ENCODE measurements around the gene CBFA2T3.

The CBFA2T3 gene

DNA sequence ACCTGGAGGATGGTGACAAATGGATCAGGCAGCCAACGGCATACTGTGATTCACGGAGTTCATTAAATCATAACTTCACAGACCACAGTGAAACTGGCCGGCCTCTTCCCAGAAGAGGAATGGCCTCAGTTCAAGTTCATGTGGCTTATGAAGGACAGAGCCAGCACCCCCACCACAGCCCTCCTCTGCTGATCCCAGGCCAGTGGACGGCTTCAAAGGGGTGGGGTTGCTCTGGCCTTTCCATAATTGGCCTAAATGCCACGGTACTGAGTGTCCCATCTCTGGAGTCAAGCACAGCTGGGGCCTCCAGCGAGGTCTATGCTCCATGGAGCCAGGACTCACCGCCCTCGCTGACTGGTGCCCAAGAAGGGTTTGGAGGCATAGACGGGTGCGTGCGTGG is 141.6 kb downstream of the CBFA2T3 start:
- TF ChIP-seq SUZ12 (IDR thresholded peaks at IDR 0.05; ENCODE audit: extremely low read depth, insufficient read depth, insufficient read length) (no peak), YY1 (IDR thresholded peaks at IDR 0.05; ENCODE audit: insufficient read depth, insufficient read length) (no peak), ZNF274 (IDR thresholded peaks at IDR 0.05; ENCODE audit: low read depth, low read length) (no peak)
- H3K9ac ChIP-seq (ENCODE audit: insufficient read length, low read depth) = no peak overlapping the region
- no peak for DNase-seq (ENCODE audit: low read depth, low spot score)
- peaks cover 67% of the 10 kb centered on the region for H3K36me3 ChIP-seq (ENCODE audit: insufficient read depth, insufficient read length, low read length)
- peaks cover 6% of the 10 kb centered on the region for H3K4me1 ChIP-seq (ENCODE audit: insufficient read depth, insufficient read length)
- no peak overlapping the region for H3K4me3 ChIP-seq (ENCODE audit: insufficient read length, low read depth)
- H3K9me3 ChIP-seq (ENCODE audit: insufficient read depth, low read length) = peaks cover 18% of the 10 kb centered on the region; the same call in 1 of the 2 replicates
- H3K27me3 ChIP-seq (ENCODE audit: insufficient read depth, insufficient read length) = no peaks in the 10 kb centered on the region

DNA sequence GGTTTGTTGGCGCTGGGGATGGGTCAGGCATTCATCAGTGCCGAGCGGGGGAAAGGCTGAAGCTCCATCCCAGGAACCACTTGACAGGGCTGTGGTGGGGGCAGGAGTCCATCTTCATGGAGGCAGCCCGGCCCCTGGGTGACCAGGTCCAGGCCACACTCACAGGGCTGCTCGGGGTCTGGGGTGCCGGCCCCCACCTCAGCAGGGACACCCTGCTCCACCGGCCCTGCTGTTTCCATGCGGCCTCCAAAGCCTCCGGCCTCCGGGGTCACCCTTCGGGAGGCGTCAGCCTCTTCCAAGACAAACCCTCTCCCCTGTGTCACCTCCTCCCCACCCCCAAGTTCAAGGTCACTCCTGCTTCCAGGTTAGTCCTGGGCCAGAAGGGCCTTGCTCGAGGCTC is 142.3 kb downstream of the CBFA2T3 start:
- Histone ChIP-seq H3K9ac (ENCODE audit: insufficient read length, low read depth) (no peak overlapping the region), H3K36me3 (ENCODE audit: insufficient read depth, insufficient read length, low read length) (peaks cover 60% of the 10 kb centered on the region), H3K4me1 (ENCODE audit: insufficient read depth, insufficient read length) (peaks cover 6% of the 10 kb centered on the region), H3K27me3 (ENCODE audit: insufficient read depth, insufficient read length) (no peaks in the 10 kb centered on the region), H3K9me3 (ENCODE audit: insufficient read depth, low read length) (peaks cover 14% of the 10 kb centered on the region; the same call in 1 of the 2 replicates), H3K4me3 (ENCODE audit: insufficient read length, low read depth) (no peak overlapping the region)
- DNase-seq (ENCODE audit: low read depth, low spot score) = no peak
- TF ChIP-seq YY1 (IDR thresholded peaks at IDR 0.05; ENCODE audit: insufficient read depth, insufficient read length) = no peak
- no peak for TF ChIP-seq ZNF274 (IDR thresholded peaks at IDR 0.05; ENCODE audit: low read depth, low read length)
- no peak for TF ChIP-seq SUZ12 (IDR thresholded peaks at IDR 0.05; ENCODE audit: extremely low read depth, insufficient read depth, insufficient read length)

DNA sequence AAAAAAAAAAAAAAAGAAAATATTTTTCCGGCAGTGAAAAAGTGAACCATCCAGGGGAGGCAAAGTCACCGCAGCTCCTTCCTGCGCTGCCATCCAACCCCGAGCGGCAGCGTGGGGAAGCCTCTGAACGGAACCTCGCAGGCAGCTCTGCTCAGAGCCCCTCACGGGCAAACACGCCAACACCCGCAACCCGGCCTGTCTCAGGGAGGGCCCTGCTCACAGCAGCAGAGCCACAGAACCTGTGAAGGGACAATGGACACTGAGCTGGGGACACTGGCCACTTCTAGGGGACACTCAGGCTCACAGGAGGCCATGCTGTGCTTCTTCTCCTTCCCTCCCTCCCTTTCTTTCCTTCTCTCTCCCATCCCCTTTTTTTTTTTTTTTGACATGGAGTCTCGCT is 143.9 kb downstream of the CBFA2T3 start:
- Histone ChIP-seq H3K36me3 (ENCODE audit: insufficient read depth, insufficient read length, low read length) (peaks cover 44% of the 10 kb centered on the region), H3K4me1 (ENCODE audit: insufficient read depth, insufficient read length) (peaks cover 6% of the 10 kb centered on the region), H3K27me3 (ENCODE audit: insufficient read depth, insufficient read length) (no peaks in the 10 kb centered on the region), H3K9me3 (ENCODE audit: insufficient read depth, low read length) (no peaks in the 10 kb centered on the region), H3K9ac (ENCODE audit: insufficient read length, low read depth) (no peak overlapping the region), H3K4me3 (ENCODE audit: insufficient read length, low read depth) (no peak overlapping the region)
- TF ChIP-seq YY1 (IDR thresholded peaks at IDR 0.05; ENCODE audit: insufficient read depth, insufficient read length) (no peak), ZNF274 (IDR thresholded peaks at IDR 0.05; ENCODE audit: low read depth, low read length) (no peak), SUZ12 (IDR thresholded peaks at IDR 0.05; ENCODE audit: extremely low read depth, insufficient read depth, insufficient read length) (no peak)
- DNase-seq (ENCODE audit: low read depth, low spot score) = no peak

DNA sequence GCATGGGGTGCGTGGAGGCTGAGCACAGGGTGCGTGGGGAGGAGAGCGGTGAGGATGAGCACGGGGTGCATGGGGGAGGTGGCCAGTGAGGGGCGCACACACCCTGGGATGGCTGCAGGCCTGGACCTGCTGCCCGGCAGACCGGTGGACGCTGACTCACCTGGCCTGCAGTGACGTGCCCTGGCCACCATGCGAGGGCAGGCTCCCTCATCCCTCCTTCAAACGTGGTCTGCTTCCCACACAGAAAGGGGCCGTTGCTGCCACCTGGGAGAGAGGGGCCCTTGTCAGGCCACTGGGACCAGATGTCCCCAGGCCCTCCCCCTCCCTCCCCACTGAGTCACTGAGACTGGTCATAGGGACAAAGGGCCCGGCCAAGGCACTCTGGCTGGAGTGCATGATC is 145.2 kb downstream of the CBFA2T3 start:
- no peak for DNase-seq (ENCODE audit: low read depth, low spot score)
- Histone ChIP-seq H3K27me3 (ENCODE audit: insufficient read depth, insufficient read length) (no peaks in the 10 kb centered on the region), H3K4me1 (ENCODE audit: insufficient read depth, insufficient read length) (peaks cover 6% of the 10 kb centered on the region), H3K9me3 (ENCODE audit: insufficient read depth, low read length) (no peaks in the 10 kb centered on the region), H3K9ac (ENCODE audit: insufficient read length, low read depth) (no peak overlapping the region), H3K4me3 (ENCODE audit: insufficient read length, low read depth) (no peak overlapping the region), H3K36me3 (ENCODE audit: insufficient read depth, insufficient read length, low read length) (peaks cover 37% of the 10 kb centered on the region)
- TF ChIP-seq YY1 (IDR thresholded peaks at IDR 0.05; ENCODE audit: insufficient read depth, insufficient read length) (no peak), SUZ12 (IDR thresholded peaks at IDR 0.05; ENCODE audit: extremely low read depth, insufficient read depth, insufficient read length) (no peak), ZNF274 (IDR thresholded peaks at IDR 0.05; ENCODE audit: low read depth, low read length) (no peak)

DNA sequence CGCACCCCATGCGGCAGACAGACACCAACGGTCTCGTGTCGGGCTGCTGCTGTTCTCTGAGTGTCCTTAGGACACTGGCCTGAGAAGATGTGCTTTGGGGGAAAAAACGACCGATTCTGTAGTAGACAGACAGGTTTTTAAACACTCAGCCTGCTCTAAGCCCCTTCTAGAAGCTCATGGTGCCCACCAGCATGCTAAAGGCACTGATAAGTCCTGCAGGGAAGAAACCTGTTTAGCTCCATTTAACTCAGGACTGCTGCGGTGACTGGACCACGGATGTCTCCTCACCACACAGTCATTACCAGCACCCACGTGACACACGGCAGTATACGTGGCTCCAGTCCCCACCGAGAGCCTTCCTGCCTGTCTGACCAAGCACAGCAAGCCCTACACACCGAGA is 146.2 kb downstream of the CBFA2T3 start:
- Histone ChIP-seq H3K27me3 (ENCODE audit: insufficient read depth, insufficient read length) (no peaks in the 10 kb centered on the region), H3K9ac (ENCODE audit: insufficient read length, low read depth) (no peak overlapping the region), H3K9me3 (ENCODE audit: insufficient read depth, low read length) (no peaks in the 10 kb centered on the region), H3K4me3 (ENCODE audit: insufficient read length, low read depth) (no peak overlapping the region), H3K4me1 (ENCODE audit: insufficient read depth, insufficient read length) (peaks cover 6% of the 10 kb centered on the region), H3K36me3 (ENCODE audit: insufficient read depth, insufficient read length, low read length) (peaks cover 38% of the 10 kb centered on the region)
- TF ChIP-seq SUZ12 (IDR thresholded peaks at IDR 0.05; ENCODE audit: extremely low read depth, insufficient read depth, insufficient read length) (no peak), ZNF274 (IDR thresholded peaks at IDR 0.05; ENCODE audit: low read depth, low read length) (no peak), YY1 (IDR thresholded peaks at IDR 0.05; ENCODE audit: insufficient read depth, insufficient read length) (no peak)
- no peak for DNase-seq (ENCODE audit: low read depth, low spot score)

DNA sequence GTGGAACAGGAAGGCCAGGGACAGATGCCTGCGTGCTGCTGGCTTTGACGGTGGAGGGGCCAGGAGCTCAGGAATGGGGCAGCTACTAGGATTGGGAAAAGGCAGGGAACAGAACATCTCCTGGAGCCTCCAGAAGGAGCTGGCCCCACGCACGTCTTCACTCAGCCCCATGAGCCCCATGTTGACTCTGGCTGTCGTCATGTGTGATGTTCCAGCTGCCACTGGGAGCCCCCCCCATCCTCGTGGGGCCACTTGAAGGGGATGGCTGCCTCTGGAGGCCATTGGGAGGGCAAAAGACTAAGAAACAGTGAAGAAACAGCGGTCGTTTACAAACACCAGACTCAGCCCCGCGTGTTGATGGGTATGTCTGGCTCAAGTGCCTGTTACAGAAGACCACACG is 146.7 kb downstream of the CBFA2T3 start:
- peaks cover 6% of the 10 kb centered on the region for H3K4me1 ChIP-seq (ENCODE audit: insufficient read depth, insufficient read length)
- DNase-seq (ENCODE audit: low read depth, low spot score) = no peak
- no peaks in the 10 kb centered on the region for H3K9me3 ChIP-seq (ENCODE audit: insufficient read depth, low read length)
- peaks cover 37% of the 10 kb centered on the region for H3K36me3 ChIP-seq (ENCODE audit: insufficient read depth, insufficient read length, low read length)
- H3K9ac ChIP-seq (ENCODE audit: insufficient read length, low read depth) = no peak overlapping the region
- H3K27me3 ChIP-seq (ENCODE audit: insufficient read depth, insufficient read length) = no peaks in the 10 kb centered on the region
- H3K4me3 ChIP-seq (ENCODE audit: insufficient read length, low read depth) = no peak overlapping the region
- TF ChIP-seq YY1 (IDR thresholded peaks at IDR 0.05; ENCODE audit: insufficient read depth, insufficient read length) (no peak), SUZ12 (IDR thresholded peaks at IDR 0.05; ENCODE audit: extremely low read depth, insufficient read depth, insufficient read length) (no peak), ZNF274 (IDR thresholded peaks at IDR 0.05; ENCODE audit: low read depth, low read length) (no peak)

GRCh38 chr16:88828711-88829110 is 148.3 kb downstream of the CBFA2T3 start:
- no peak overlapping the region for H3K9ac ChIP-seq (ENCODE audit: insufficient read length, low read depth)
- H3K27me3 ChIP-seq (ENCODE audit: insufficient read depth, insufficient read length) = no peaks in the 10 kb centered on the region
- no peak overlapping the region for H3K4me3 ChIP-seq (ENCODE audit: insufficient read length, low read depth)
- no peak for DNase-seq (ENCODE audit: low read depth, low spot score)
- H3K36me3 ChIP-seq (ENCODE audit: insufficient read depth, insufficient read length, low read length) = peaks cover 36% of the 10 kb centered on the region
- TF ChIP-seq YY1 (IDR thresholded peaks at IDR 0.05; ENCODE audit: insufficient read depth, insufficient read length) (no peak), SUZ12 (IDR thresholded peaks at IDR 0.05; ENCODE audit: extremely low read depth, insufficient read depth, insufficient read length) (no peak), ZNF274 (IDR thresholded peaks at IDR 0.05; ENCODE audit: low read depth, low read length) (no peak)
- peaks cover 6% of the 10 kb centered on the region for H3K4me1 ChIP-seq (ENCODE audit: insufficient read depth, insufficient read length)
- no peaks in the 10 kb centered on the region for H3K9me3 ChIP-seq (ENCODE audit: insufficient read depth, low read length)
